Glomerular visceral epithelial cell (primary cell): ENCODE results near the gene MUTYH.
A peak's percentile ranks its signal among the peaks of the same experiment; 100 is the strongest.

ENCODE experiments used
- DNase-seq: peaks from one replicate; pipeline ENCODE4 v3.0.0-alpha.2; 2016; ENCODE audit errors: extremely low spot score

The MUTYH gene

GRCh38 chr1:45348966-45349677, 8.9 kb upstream of the MUTYH start:
- no peak for DNase-seq

DNA sequence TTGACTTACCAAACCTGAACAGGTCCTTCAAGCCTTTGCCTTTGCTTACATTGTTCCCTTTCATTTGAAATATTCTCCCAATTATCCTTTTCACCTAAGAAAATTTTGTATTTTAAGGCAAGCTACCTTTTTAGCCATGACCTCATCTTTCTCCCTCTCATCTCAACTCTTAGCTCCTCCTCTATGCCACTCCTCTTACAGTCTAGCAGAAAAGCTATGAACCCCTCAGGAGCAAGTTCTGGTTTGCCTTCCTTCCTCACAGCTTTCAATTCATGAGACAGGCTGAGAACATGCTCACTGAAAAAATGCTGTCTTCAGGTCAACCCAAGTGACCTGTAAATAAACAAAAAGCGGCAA, 8.3 kb upstream of the MUTYH start:
- DNase-seq = no peak

DNA sequence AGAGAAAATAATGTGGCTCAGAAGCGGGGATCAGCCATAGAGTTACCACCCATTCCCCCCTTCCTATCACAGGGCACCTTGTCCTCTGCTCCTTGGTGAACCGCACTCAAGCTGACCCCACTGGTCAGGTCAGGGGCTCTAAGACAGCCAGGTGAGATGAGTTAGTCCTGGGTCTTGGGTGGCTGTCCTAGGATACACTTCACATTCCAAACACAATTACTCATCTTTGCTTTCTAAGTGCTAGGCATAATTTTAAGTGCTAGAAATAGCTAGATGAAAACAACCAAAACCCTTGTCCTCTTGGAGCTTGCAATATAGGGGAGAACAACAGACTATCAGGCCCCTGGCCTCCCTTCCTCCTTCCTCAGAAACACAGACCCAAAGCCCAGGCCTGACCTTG, 7.8 kb upstream of the MUTYH start:
- peak; percentile 38 for DNase-seq

DNA sequence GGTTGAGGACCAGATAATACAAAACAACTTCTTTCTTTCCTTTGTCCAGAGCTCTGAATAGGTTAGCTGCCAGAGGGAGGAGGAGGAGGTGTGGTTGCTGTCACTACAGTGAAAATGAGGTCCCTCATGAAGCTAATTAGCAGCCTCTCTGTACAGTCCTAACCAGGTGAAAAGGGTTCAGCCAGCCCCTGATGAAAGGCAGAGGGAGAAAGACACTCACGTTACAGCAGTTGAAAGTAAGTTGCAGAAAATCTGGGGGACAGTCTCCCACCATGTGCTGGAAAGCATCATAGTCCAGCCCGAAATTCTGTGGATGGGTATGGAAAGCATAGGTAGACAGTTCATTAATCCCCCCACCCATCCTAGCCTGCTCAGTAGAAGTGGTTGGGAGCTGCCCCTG, 6.2 kb upstream of the MUTYH start:
- no peak for DNase-seq

GRCh38 chr1:45345014-45345413, 4.8 kb upstream of the MUTYH start:
- no peak for DNase-seq

GRCh38 chr1:45344499-45344898, 4.3 kb upstream of the MUTYH start:
- no peak for DNase-seq

DNA sequence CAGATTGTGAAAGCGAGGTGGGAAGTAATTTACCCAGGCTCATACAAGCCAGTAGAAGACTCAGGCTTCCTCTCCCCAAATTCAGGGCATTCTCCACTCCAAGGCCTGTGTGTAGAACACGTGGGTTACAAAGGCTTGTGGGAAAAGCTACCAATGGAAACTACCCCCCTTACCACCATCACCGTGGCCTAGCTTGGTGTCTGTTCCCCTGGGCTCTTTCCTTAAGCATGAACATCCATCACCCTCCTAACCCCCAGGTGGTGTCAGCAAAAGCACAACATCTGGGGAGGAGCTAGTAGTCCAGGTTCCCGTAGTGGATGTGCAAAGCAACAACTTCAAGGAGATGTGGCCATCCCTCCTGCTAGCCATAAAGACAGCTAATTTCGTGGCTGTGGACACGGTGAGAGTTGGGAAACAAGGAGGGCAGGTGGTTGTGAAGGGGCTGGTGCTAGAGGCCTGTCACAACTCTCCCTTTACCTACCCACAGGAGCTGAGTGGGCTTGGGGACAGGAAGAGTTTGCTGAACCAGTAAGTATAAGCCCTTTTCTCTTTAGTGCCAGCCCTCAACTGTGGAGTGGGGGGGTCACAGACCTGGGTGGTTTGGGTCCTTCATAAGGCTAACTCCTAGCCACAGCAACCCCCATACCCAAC, 701 bp upstream of the MUTYH start:
- DNase-seq = peak; percentile 18

DNA sequence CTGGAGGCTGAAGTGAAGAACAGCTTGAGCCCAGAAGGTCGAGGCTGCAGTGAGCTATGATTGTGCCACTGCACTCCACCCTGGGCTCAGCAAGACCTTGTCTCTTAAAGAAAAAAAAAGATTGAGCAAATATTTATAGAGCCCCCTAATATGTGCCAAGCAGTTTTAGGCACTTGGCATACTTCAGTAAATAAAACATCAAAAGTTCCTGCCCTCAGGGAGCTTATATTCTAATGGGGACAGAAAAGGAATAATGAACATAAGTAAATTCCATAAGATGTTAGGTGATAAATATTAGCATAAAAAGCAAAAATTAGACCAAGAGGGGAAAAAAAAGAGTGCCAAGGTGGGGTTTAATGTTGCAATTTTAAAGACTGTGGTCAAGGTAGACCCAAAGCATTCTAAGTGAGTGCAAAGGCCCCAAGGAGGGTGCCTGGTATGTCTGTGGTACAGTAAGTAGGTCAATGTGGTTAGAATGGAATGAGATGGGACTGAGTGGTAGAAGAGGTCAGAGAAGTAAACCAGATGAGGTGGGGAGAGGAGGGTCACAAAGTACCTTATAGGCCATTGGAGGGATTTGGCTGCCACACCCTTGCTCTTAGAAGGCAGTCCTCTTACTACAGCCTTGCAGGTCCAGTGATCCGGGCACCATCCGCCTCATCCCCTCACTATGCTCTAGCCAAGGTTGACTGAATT, 2.5 kb downstream of the MUTYH start:
- DNase-seq = peak; percentile 73

- DNase-seq = no peak
These were observed 4.3 kb downstream of the MUTYH start for GRCh38 chr1:45335855-45336324.

GRCh38 chr1:45334308-45335245, 5.7 kb downstream of the MUTYH start:
- no peak for DNase-seq

DNA sequence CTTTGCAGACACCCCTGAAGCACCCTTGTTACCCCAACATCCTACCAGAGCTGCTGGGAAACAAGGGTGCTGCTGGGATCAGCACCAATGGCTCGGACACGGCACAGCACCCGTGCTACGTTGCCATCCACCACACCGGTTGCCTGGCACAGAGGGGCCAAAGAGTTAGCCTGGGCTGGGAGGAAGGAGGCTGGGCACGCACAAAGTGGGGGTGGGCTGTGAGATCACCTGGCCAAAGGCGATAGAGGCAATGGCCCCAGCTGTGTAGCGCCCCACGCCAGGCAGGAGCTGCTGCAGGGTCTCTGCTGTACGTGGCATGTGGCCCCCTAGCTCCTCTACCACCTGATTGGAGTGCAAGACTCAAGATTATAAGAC, 7.9 kb downstream of the MUTYH start:
- no peak for DNase-seq

- DNase-seq = no peak
These were observed 8.5 kb downstream of the MUTYH start for GRCh38 chr1:45331436-45332345.

DNA sequence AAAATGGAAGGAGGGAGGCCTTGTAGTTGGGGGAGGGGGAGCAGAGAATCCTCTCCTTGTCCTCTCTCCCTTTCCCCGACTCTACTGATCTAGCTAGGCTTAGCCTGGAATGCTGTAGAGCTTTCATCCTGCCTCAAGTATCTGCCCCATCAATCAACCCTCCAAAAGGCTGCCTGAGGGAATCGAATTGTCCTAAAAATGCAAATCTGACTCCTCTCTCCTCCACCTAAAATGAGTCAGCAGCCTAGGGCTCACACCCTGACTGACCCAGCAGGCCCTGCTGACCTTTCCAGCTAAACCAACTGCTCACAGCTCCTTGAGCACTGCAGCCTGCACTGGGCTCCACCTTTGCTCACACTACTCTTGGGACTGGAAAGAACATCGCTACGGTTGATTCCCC, 10.8 kb downstream of the MUTYH start:
- no peak for DNase-seq

GRCh38 chr1:45328680-45329079, 11.6 kb downstream of the MUTYH start:
- DNase-seq = no peak

- DNase-seq = no peak
These were observed 12.4 kb downstream of the MUTYH start for GRCh38 chr1:45327644-45328515.

GRCh38 chr1:45326627-45327623, 13.3 kb downstream of the MUTYH start, which contains the start of gene HPDL:
HPDL (plus strand) TSS chr1:45326895; CDS start chr1:45327149, 254 bp downstream.
- no peak for DNase-seq

- no peak for DNase-seq
These were observed 14.3 kb downstream of the MUTYH start for GRCh38 chr1:45325851-45326506.

- no peak for DNase-seq
These were observed 17.7 kb downstream of the MUTYH start for GRCh38 chr1:45322486-45323040.
